SU-DHL-6 (cell line): ENCODE measurements around the gene UMAD1.

Experiments
- EZH2phosphoT487 ChIP-seq: fragments of 200-600 bp; sonication (generic), shearing (Covaris generic); conservative IDR thresholded peaks from 2 replicates; pipeline ENCODE4 v1.6.1; 2018; ENCODE audit warnings: mild to moderate bottlenecking, antibody characterized with exemption, low read length, moderate library complexity, mixed read lengths
- TF ChIP-seq, protein P1 (sequence below): fragments of 200-600 bp; sonication (generic); IDR thresholded peaks from one replicate; pipeline ENCODE4 v1.5.1; 2017; ENCODE audit warnings: antibody characterized with exemption, mild to moderate bottlenecking, low read length, moderate library complexity; ENCODE audit not compliant: insufficient read depth, poor library complexity, severe bottlenecking

GRCh38 chr7:7682861-7683260, 42.3 kb downstream of the UMAD1 start:
- TF ChIP-seq, protein P1, sequence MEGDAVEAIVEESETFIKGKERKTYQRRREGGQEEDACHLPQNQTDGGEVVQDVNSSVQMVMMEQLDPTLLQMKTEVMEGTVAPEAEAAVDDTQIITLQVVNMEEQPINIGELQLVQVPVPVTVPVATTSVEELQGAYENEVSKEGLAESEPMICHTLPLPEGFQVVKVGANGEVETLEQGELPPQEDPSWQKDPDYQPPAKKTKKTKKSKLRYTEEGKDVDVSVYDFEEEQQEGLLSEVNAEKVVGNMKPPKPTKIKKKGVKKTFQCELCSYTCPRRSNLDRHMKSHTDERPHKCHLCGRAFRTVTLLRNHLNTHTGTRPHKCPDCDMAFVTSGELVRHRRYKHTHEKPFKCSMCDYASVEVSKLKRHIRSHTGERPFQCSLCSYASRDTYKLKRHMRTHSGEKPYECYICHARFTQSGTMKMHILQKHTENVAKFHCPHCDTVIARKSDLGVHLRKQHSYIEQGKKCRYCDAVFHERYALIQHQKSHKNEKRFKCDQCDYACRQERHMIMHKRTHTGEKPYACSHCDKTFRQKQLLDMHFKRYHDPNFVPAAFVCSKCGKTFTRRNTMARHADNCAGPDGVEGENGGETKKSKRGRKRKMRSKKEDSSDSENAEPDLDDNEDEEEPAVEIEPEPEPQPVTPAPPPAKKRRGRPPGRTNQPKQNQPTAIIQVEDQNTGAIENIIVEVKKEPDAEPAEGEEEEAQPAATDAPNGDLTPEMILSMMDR: no peak
- TF ChIP-seq EZH2phosphoT487: no peak
